ENCODE results near the gene ITPRID1. TPM values are rescaled to one million over a fixed set of nuclear protein-coding genes. Genes with fewer than 3 reads are reported as not detected.

Gene ITPRID1
- total and polyA plus RNA-seq, 10 of the 15 experiments (the other 5 are each of a cell fraction or from before 2014, with no cell fraction given), result 0.06 TPM; not detected in 9

- CTCF ChIA-PET, result interaction anchor here (1.2 to 1.5 kb wide), 2 partner anchors 21 to 85 kb away, joined by 3 to 5 read pairs; no protein-coding TSS in a partner anchor
Observed at GRCh38 chr7:31652063-31652326, 138.1 kb downstream of the ITPRID1 start.

More at GRCh38 chr7:31652063-31652326, 138.1 kb downstream of the ITPRID1 start:
- H3K27me3 ChIP-seq (replicated peaks in 1 of 2; ENCODE audit: control insufficient read depth in 2 of 2, insufficient read depth in 2 of 2, low read length in 1 of 2), result no peaks in the 10 kb centered on the region
- ATAC-seq (no peak), DNase-seq (ENCODE audit: low read depth, low spot score) (no peak), FAIRE-seq (no peak)
- H2AFZ ChIP-seq (ENCODE audit: control insufficient read depth, low read depth, low read length), result no peak overlapping the region
- SMC1A ChIA-PET (ENCODE audit: uncharacterized antibody, unreplicated experiment), result interaction anchor here (1.2 to 2.0 kb wide), 2 partner anchors 9 to 45 kb away, joined by 3 to 10 read pairs; no protein-coding TSS in a partner anchor
- no peaks in the 10 kb centered on the region for H3K79me2 ChIP-seq (ENCODE audit: control insufficient read depth, insufficient read depth, low read length)
- no peak for TF ChIP-seq MXI1 (IDR thresholded peaks at IDR 0.05; ENCODE audit: low read depth, low read length)
- no peak for TF ChIP-seq ZSCAN29 (IDR thresholded peaks at IDR 0.05)
- TF ChIP-seq MTA3 (IDR thresholded peaks at IDR 0.05; ENCODE audit: borderline replicate concordance, low read length), result no peak
- no peak for TF ChIP-seq RAD51 (IDR thresholded peaks at IDR 0.05)
- no peak for TF ChIP-seq RUNX3 (IDR thresholded peaks at IDR 0.05; ENCODE audit: low read length)
- TF ChIP-seq JUND (IDR thresholded peaks at IDR 0.05; ENCODE audit: low read depth, low read length), result no peak
- TF ChIP-seq MYC (IDR thresholded peaks at IDR 0.05; ENCODE audit: insufficient read depth, insufficient read length, insufficient replicate concordance, low read length, severe bottlenecking), result no peak
- TF ChIP-seq MYB (IDR thresholded peaks at IDR 0.05; ENCODE audit: borderline replicate concordance, low read depth, low read length), result no peak
- TF ChIP-seq POLR2A (IDR thresholded peaks at IDR 0.05; ENCODE audit: low read depth, low read length), result no peak
- TF ChIP-seq RAD21 (IDR thresholded peaks at IDR 0.05; ENCODE audit: insufficient read depth, low read depth, low read length), result no peak
- no peak for TF ChIP-seq DPF2 (IDR thresholded peaks at IDR 0.05)
- TF ChIP-seq TCF12 (IDR thresholded peaks at IDR 0.05; ENCODE audit: low read depth, low read length), result no peak
- TF ChIP-seq, protein P1, sequence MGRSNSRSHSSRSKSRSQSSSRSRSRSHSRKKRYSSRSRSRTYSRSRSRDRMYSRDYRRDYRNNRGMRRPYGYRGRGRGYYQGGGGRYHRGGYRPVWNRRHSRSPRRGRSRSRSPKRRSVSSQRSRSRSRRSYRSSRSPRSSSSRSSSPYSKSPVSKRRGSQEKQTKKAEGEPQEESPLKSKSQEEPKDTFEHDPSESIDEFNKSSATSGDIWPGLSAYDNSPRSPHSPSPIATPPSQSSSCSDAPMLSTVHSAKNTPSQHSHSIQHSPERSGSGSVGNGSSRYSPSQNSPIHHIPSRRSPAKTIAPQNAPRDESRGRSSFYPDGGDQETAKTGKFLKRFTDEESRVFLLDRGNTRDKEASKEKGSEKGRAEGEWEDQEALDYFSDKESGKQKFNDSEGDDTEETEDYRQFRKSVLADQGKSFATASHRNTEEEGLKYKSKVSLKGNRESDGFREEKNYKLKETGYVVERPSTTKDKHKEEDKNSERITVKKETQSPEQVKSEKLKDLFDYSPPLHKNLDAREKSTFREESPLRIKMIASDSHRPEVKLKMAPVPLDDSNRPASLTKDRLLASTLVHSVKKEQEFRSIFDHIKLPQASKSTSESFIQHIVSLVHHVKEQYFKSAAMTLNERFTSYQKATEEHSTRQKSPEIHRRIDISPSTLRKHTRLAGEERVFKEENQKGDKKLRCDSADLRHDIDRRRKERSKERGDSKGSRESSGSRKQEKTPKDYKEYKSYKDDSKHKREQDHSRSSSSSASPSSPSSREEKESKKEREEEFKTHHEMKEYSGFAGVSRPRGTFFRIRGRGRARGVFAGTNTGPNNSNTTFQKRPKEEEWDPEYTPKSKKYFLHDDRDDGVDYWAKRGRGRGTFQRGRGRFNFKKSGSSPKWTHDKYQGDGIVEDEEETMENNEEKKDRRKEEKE (IDR thresholded peaks at IDR 0.05), result no peak
- BruUV-seq (replicated peaks), result no TSS peak
- H4K20me1 ChIP-seq (ENCODE audit: control insufficient read depth, insufficient read depth), result no peaks in the 10 kb centered on the region
- intact Hi-C loops (cut with micrococcal nuclease; ENCODE audit: unreplicated experiment), result no loop called here
- in situ Hi-C loops (cut with MboI), result no loop called here
- H3K36me3 ChIP-seq (ENCODE audit: control insufficient read depth in 2 of 2, insufficient read depth in 2 of 2, low read length in 1 of 2), result no peaks in the 10 kb centered on the region
- H3K27ac ChIP-seq (ENCODE audit: control insufficient read depth, insufficient read depth), result no peak overlapping the region
- H3K9ac ChIP-seq (ENCODE audit: control insufficient read depth, insufficient read depth, low read length), result no peak overlapping the region
- RAD21 ChIA-PET (ENCODE audit: unreplicated experiment), result no interaction called here
- no peaks in the 10 kb centered on the region for H3K9me3 ChIP-seq (replicated peaks; ENCODE audit: control insufficient read depth, insufficient read depth, low read length)
- POLR2A ChIA-PET, result interaction anchor here (0.6 kb wide), 1 partner anchor 11 kb away, joined by 3 read pairs; no protein-coding TSS in a partner anchor
- no peaks in the 10 kb centered on the region for H3K4me1 ChIP-seq (ENCODE audit: control insufficient read depth, insufficient read depth, low read length)
- H3K4me3 ChIP-seq, result no peak overlapping the region
- no peak overlapping the region for H3K4me2 ChIP-seq (ENCODE audit: control insufficient read depth, insufficient read depth)
